IMR-90 (cell line): Measurements from ENCODE around the gene IFNA14. TPM values are rescaled to one million over a fixed set of nuclear protein-coding genes. Genes with fewer than 3 reads are reported as not detected.

Experiments
- ATAC-seq: fragments of 200-7000 bp; cut with Tn5 transposase; 2 replicates; pipeline ENCODE4 v1.9.1; 2020; ENCODE audit warnings: low read depth, mild to moderate bottlenecking, moderate library complexity
- BruUV-seq: library from RNA; stranded (reverse); fragments of 400-500 nt; replicated peaks from 2 replicates; lab custom pipeline; 2021; lab: Mats Ljungman, UMichigan
- CTCF ChIA-PET: fragments of 300-600 bp; formaldehyde crosslinking; extraction: SDS; loops from one replicate; lab custom pipeline; 2021; ENCODE audit warnings: antibody characterized with exemption; lab: Yijun Ruan, JAX
- POLR2A ChIA-PET: fragments of 300-600 bp; sonication (Branson Sonifier 250); formaldehyde crosslinking; loops from one replicate; lab custom pipeline; 2022; ENCODE audit warnings: antibody characterized with exemption; ENCODE audit not compliant: unreplicated experiment; lab: Charles Lee
- DNase-seq: peaks from one replicate; pipeline ENCODE4 v3.0.0; 2013
- H2AFZ ChIP-seq: replicated peaks from 2 replicates; pipeline ENCODE3; 2013; ENCODE audit warnings: low read length, mild to moderate bottlenecking; ENCODE audit not compliant: poor library complexity
- H2AK5ac ChIP-seq: 2 replicates; pipeline ENCODE4 v1.6.1; 2013; ENCODE audit warnings: low read depth, low read length, inconsistent platforms
- H2AK9ac ChIP-seq: replicated peaks from 2 replicates; pipeline ENCODE3; 2013; ENCODE audit warnings: mild to moderate bottlenecking, low read depth, low read length, moderate library complexity; ENCODE audit not compliant: poor library complexity
- H2BK120ac ChIP-seq: 2 replicates; pipeline ENCODE4 v1.6.1; 2013; ENCODE audit warnings: low read depth, low read length, inconsistent platforms
- H2BK15ac ChIP-seq: 3 replicates; pipeline ENCODE4 v1.6.1; 2013; ENCODE audit warnings: low read depth, low read length, inconsistent platforms
- H2BK20ac ChIP-seq: 2 replicates; pipeline ENCODE4 v1.6.1; 2013; ENCODE audit warnings: low read depth, mild to moderate bottlenecking, inconsistent platforms, low read length, moderate library complexity
- H2BK5ac ChIP-seq: 2 replicates; pipeline ENCODE4 v1.6.1; 2013; ENCODE audit warnings: mild to moderate bottlenecking, low read depth, low read length, inconsistent platforms; ENCODE audit not compliant: poor library complexity, severe bottlenecking
- H3K14ac ChIP-seq: replicated peaks from 2 replicates; pipeline ENCODE4 v1.6.1; 2013; ENCODE audit warnings: low read depth, low read length, inconsistent platforms
- H3K18ac ChIP-seq: 2 replicates; pipeline ENCODE4 v1.6.1; 2013; ENCODE audit warnings: low read depth, low read length, control low read depth
- H3K23ac ChIP-seq: 2 replicates; pipeline ENCODE4 v1.6.1; 2013; ENCODE audit warnings: low read depth, low read length, inconsistent platforms
- H3K27ac ChIP-seq: 2 replicates; pipeline ENCODE4 v1.5.1; 2013; ENCODE audit warnings: mild to moderate bottlenecking, control low read depth, low read length; ENCODE audit not compliant: insufficient read depth
- H3K27me3 ChIP-seq: 2 replicates; pipeline ENCODE4 v1.6.1; 2013; ENCODE audit warnings: low read length; ENCODE audit not compliant: control insufficient read depth, insufficient read depth
- H3K36me3 ChIP-seq: 2 replicates; pipeline ENCODE4 v1.6.1; 2013; ENCODE audit warnings: low read length, mixed read lengths; ENCODE audit not compliant: control insufficient read depth, insufficient read depth
- H3K4ac ChIP-seq: 2 replicates; pipeline ENCODE4 v1.6.1; 2013; ENCODE audit warnings: low read depth, low read length, inconsistent platforms
- H3K4me1 ChIP-seq: 2 replicates; pipeline ENCODE4 v1.6.1; 2013; ENCODE audit warnings: low read length, mixed read lengths; ENCODE audit not compliant: control insufficient read depth, insufficient read depth
- H3K4me2 ChIP-seq: 2 replicates; pipeline ENCODE4 v1.6.1; 2013; ENCODE audit warnings: low read depth, mild to moderate bottlenecking, control low read depth, low read length, moderate library complexity
- H3K4me3 ChIP-seq: 2 replicates; pipeline ENCODE4 v1.5.1; 2013; ENCODE audit warnings: low read depth, mild to moderate bottlenecking, control low read depth, low read length, moderate library complexity; ENCODE audit not compliant: insufficient read depth
- H3K56ac ChIP-seq: 2 replicates; pipeline ENCODE4 v1.6.1; 2013; ENCODE audit warnings: low read length, inconsistent platforms; ENCODE audit not compliant: insufficient read depth; ENCODE audit errors: extremely low read depth
- H3K79me1 ChIP-seq, 2 experiments: 2 replicates each; pipeline ENCODE4 v1.6.1; 2013; ENCODE audit warnings: low read length in 2 of 2, inconsistent platforms in 1 of 2, low read depth in 1 of 2
- H3K9ac ChIP-seq: 2 replicates; pipeline ENCODE4 v1.6.1; 2013; ENCODE audit warnings: low read depth, low read length, control low read depth
- H3K9me1 ChIP-seq: 2 replicates; pipeline ENCODE4 v1.6.1; 2013; ENCODE audit warnings: low read length, inconsistent platforms; ENCODE audit not compliant: insufficient read depth
- H3K9me3 ChIP-seq: 2 replicates; pipeline ENCODE4 v1.6.1; 2013; ENCODE audit warnings: low read length; ENCODE audit not compliant: control insufficient read depth, insufficient read depth
- H4K20me1 ChIP-seq: 2 replicates; pipeline ENCODE4 v1.6.1; 2013; ENCODE audit warnings: low read length, inconsistent platforms; ENCODE audit not compliant: insufficient read depth
- H4K5ac ChIP-seq: 2 replicates; pipeline ENCODE4 v1.6.1; 2013; ENCODE audit warnings: mild to moderate bottlenecking, low read depth, low read length, control low read depth
- H4K8ac ChIP-seq, 2 experiments: 2 replicates each; pipeline ENCODE4 v1.6.1; 2013; ENCODE audit warnings: low read depth in 2 of 2, low read length in 2 of 2, control low read depth in 1 of 2, inconsistent platforms in 1 of 2
- H4K91ac ChIP-seq: 2 replicates; pipeline ENCODE4 v1.6.1; 2013; ENCODE audit warnings: low read depth, low read length, inconsistent platforms; ENCODE audit not compliant: insufficient read depth
- CTCF ChIP-seq: conservative IDR thresholded peaks from 2 replicates; pipeline ENCODE4 v1.5.1; 2012; ENCODE audit warnings: mild to moderate bottlenecking, low read depth, low read length, improper control_type of control experiment
- MAFK ChIP-seq: IDR thresholded peaks from 2 replicates; pipeline ENCODE4 v1.6.1; 2012; ENCODE audit warnings: low read depth, low read length, improper control_type of control experiment
- MXI1 ChIP-seq: IDR thresholded peaks from 2 replicates; pipeline ENCODE4 v1.6.1; 2012; ENCODE audit warnings: low read depth, mild to moderate bottlenecking, low read length, moderate library complexity, borderline replicate concordance
- POLR2A ChIP-seq: IDR thresholded peaks from 2 replicates; pipeline ENCODE4 v1.6.1; 2012; ENCODE audit warnings: mild to moderate bottlenecking, low read depth, low read length
- RFX5 ChIP-seq: IDR thresholded peaks from 2 replicates; pipeline ENCODE4 v1.8.0; 2012; ENCODE audit warnings: low read depth, mild to moderate bottlenecking, low read length, moderate library complexity
- WGBS, 2 experiments: methylation state at CpG; one replicate each; pipeline versions ENCODE4 v1.1.5 to v1.1.7; 2013; ENCODE audit warnings: missing lambda C conversion rate in 2 of 2; ENCODE audit not compliant: insufficient read length in 1 of 2; ENCODE audit errors: extremely low coverage in 2 of 2; 5-methylcytosine and 5-hydroxymethylcytosine counted together
- dilution Hi-C: fragments of 300-500 bp; cut with HindIII; formaldehyde crosslinking; loops from one replicate; pipeline ENCODE4 v1.14.3; 2018; ENCODE audit warnings: low sequenced_read_pairs; ENCODE audit not compliant: unreplicated experiment
- in situ Hi-C: fragments of 300-500 bp; cut with MboI; formaldehyde crosslinking; loops from 3 replicates; pipeline ENCODE4 v1.14.3; 2019; ENCODE audit warnings: low sequenced_read_pairs, inconsistent platforms, mixed read lengths
- intact Hi-C: fragments of 100-400 bp; cut with micrococcal nuclease; formaldehyde crosslinking; loops from 2 replicates; pipeline ENCODE4 v1.10.0; 2022
- polyA plus RNA-seq, 3 experiments: library from polyadenylated mRNA; depleted of rRNA; stranded (reverse); fragments of >200 nt; gene quantifications; 2 replicates each; pipeline ENCODE4 v1.2.3, GENCODE V29; 2012; ENCODE audit warnings: low replicate concordance in 1 of 3
- total RNA-seq: library from RNA; depleted of rRNA; stranded (reverse); fragments of >200 nt; gene quantifications from 2 replicates; pipeline ENCODE4 v1.2.3, GENCODE V29; 2012
- TF ChIP-seq, protein P1 (sequence below): fragments of 150-350 bp; IDR thresholded peaks from 2 replicates; pipeline ENCODE4 v1.6.1; 2016; ENCODE audit warnings: low read depth, mild to moderate bottlenecking, low read length, moderate library complexity, borderline replicate concordance

The IFNA14 gene
- total and polyA plus RNA-seq, 2 of the 4 experiments (the other 2 are of a cell fraction) = not detected

GRCh38 chr9:21267485-21268346, 27.9 kb upstream of the IFNA14 start:
- Histone ChIP-seq H2AFZ (no peak overlapping the region), H3K27me3 (peaks cover 1% of the 10 kb centered on the region; the same call in 1 of the 2 replicates), H3K4me2 (no peak overlapping the region), H2BK120ac (no peak overlapping the region), H3K36me3 (no peaks in the 10 kb centered on the region), H2BK20ac (no peak overlapping the region), H3K79me1 (no peaks in the 10 kb centered on the region), H4K8ac (no peak overlapping the region), H3K18ac (no peak overlapping the region), H2AK9ac (no peak overlapping the region), H3K4me3 (no peak overlapping the region), H4K20me1 (no peaks in the 10 kb centered on the region), H3K27ac (no peak overlapping the region), H3K56ac (no peak overlapping the region), H3K9me1 (no peaks in the 10 kb centered on the region), H2BK15ac (no peak overlapping the region), H3K9ac (no peak overlapping the region), H3K23ac (no peak overlapping the region), H3K9me3 (no peaks in the 10 kb centered on the region), H2AK5ac (no peak overlapping the region), H3K4ac (no peak overlapping the region), H4K91ac (no peak overlapping the region), H3K14ac (no peak overlapping the region), H2BK5ac (no peak overlapping the region), H3K4me1 (no peaks in the 10 kb centered on the region), H4K5ac (no peak overlapping the region)
- in situ Hi-C loops = no loop called here
- CTCF ChIA-PET = interaction anchor here (0.6 kb wide), 1 partner anchor 396 kb away, joined by 10 read pairs; no protein-coding TSS in a partner anchor
- intact Hi-C loops = no loop called here
- TF ChIP-seq CTCF (no peak), POLR2A (no peak), MAFK (no peak), MXI1 (no peak), RFX5 (no peak)
- TF ChIP-seq, protein P1, sequence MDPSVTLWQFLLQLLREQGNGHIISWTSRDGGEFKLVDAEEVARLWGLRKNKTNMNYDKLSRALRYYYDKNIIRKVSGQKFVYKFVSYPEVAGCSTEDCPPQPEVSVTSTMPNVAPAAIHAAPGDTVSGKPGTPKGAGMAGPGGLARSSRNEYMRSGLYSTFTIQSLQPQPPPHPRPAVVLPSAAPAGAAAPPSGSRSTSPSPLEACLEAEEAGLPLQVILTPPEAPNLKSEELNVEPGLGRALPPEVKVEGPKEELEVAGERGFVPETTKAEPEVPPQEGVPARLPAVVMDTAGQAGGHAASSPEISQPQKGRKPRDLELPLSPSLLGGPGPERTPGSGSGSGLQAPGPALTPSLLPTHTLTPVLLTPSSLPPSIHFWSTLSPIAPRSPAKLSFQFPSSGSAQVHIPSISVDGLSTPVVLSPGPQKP = no peak
- no peak for DNase-seq
- ATAC-seq = no peak
- dilution Hi-C loops = no loop called here
- POLR2A ChIA-PET = no interaction called here
- no CpG with 5 or more reads among the region's 4 CpGs for WGBS, 2 experiments
- BruUV-seq = no TSS peak
